HEK293 (cell line): Measurements from ENCODE around the gene PARK7.
A peak's percentile ranks its signal among the peaks of the same experiment; 100 is the strongest.

Experiments used
- CTCF ChIA-PET: fragments of 350-600 bp; formaldehyde crosslinking; extraction: SDS; loops from one replicate; lab custom pipeline; 2021; ENCODE audit warnings: antibody characterized with exemption; lab: Yijun Ruan, JAX
- POLR2A ChIA-PET: fragments of 300-600 bp; formaldehyde crosslinking; extraction: SDS; loops from one replicate; lab custom pipeline; 2020; ENCODE audit warnings: antibody characterized with exemption, inconsistent platforms; lab: Yijun Ruan, JAX
- H3K27ac ChIP-seq: fragments of 200-500 bp; sonication (Bioruptor generic); 2 replicates; pipeline ENCODE4 v1.5.1; 2014; ENCODE audit warnings: low read depth, low read length, control low read depth, inconsistent platforms; ENCODE audit errors: extremely low read depth
- H3K36me3 ChIP-seq, 2 experiments: fragments of 200-500 bp in 1 of 2; sonication (Bioruptor generic) in 1 of 2; 1 replicate in 1 of 2; 2 replicates in 1 of 2; pipeline ENCODE4 v1.5.1; 2014 to 2017; ENCODE audit warnings: inconsistent platforms in 2 of 2, low read length in 2 of 2; ENCODE audit not compliant: control insufficient read depth in 2 of 2, insufficient read depth in 1 of 2
- H3K4me1 ChIP-seq: fragments of 200-500 bp; sonication (Bioruptor generic); 2 replicates; pipeline ENCODE4 v1.5.1; 2014; ENCODE audit warnings: mild to moderate bottlenecking, low read length, inconsistent platforms; ENCODE audit not compliant: control insufficient read depth, insufficient read depth
- H3K4me3 ChIP-seq: 2 replicates; pipeline ENCODE4 v1.5.1; 2011; ENCODE audit warnings: low read depth, mild to moderate bottlenecking, control low read depth, low read length, moderate library complexity
- H3K9me3 ChIP-seq: fragments of 200-500 bp; sonication (Bioruptor generic); 2 replicates; pipeline ENCODE4 v1.5.1; 2014; ENCODE audit warnings: low read depth, low read length, inconsistent platforms; ENCODE audit not compliant: control insufficient read depth, insufficient read depth
- KLF17 ChIP-seq: fragments of 450-650 bp; formaldehyde crosslinking; IDR thresholded peaks from 2 replicates; pipeline ENCODE4 v1.5.1; 2016; ENCODE audit warnings: missing biosample characterization, missing genetic modification characterization
- OVOL3 ChIP-seq: fragments of 450-650 bp; formaldehyde crosslinking; IDR thresholded peaks from 2 replicates; pipeline ENCODE4 v1.5.1; 2016; ENCODE audit warnings: missing biosample characterization, missing genetic modification characterization
- SCRT2 ChIP-seq: fragments of 450-650 bp; formaldehyde crosslinking; IDR thresholded peaks from 2 replicates; pipeline ENCODE4 v1.5.1; 2016; ENCODE audit warnings: missing biosample characterization, missing genetic modification characterization
- ZBTB11 ChIP-seq: fragments of 450-650 bp; formaldehyde crosslinking; conservative IDR thresholded peaks from 2 replicates; pipeline ENCODE4 v1.5.1; 2016; ENCODE audit warnings: low read depth, missing biosample characterization, missing genetic modification characterization
- ZBTB17 ChIP-seq: fragments of 450-650 bp; formaldehyde crosslinking; IDR thresholded peaks from 2 replicates; pipeline ENCODE4 v1.5.1; 2016; ENCODE audit warnings: missing biosample characterization, missing genetic modification characterization
- ZFHX2 ChIP-seq: fragments of 450-650 bp; formaldehyde crosslinking; conservative IDR thresholded peaks from 2 replicates; pipeline ENCODE4 v1.5.1; 2016; ENCODE audit warnings: missing biosample characterization, missing genetic modification characterization
- ZNF19 ChIP-seq: fragments of 450-650 bp; formaldehyde crosslinking; IDR thresholded peaks from 2 replicates; pipeline ENCODE4; 2016; ENCODE audit warnings: missing biosample characterization, missing genetic modification characterization, low read depth
- ZNF2 ChIP-seq: fragments of 450-650 bp; formaldehyde crosslinking; IDR thresholded peaks from 2 replicates; pipeline ENCODE4 v1.5.1; 2016; ENCODE audit warnings: missing biosample characterization, missing genetic modification characterization
- ZNF24 ChIP-seq: fragments of 450-650 bp; formaldehyde crosslinking; IDR thresholded peaks from 2 replicates; pipeline ENCODE4 v1.5.1; 2016; ENCODE audit warnings: missing biosample characterization, missing genetic modification characterization
- ZNF324 ChIP-seq: fragments of 450-650 bp; formaldehyde crosslinking; IDR thresholded peaks from 2 replicates; pipeline ENCODE4 v1.5.1; 2016; ENCODE audit warnings: missing biosample characterization, missing genetic modification characterization
- ZNF350 ChIP-seq: fragments of 450-650 bp; formaldehyde crosslinking; IDR thresholded peaks from 2 replicates; pipeline ENCODE4 v1.5.0; 2017; ENCODE audit warnings: missing biosample characterization, mild to moderate bottlenecking, missing genetic modification characterization
- ZNF514 ChIP-seq: fragments of 450-650 bp; formaldehyde crosslinking; IDR thresholded peaks from 2 replicates; pipeline ENCODE4 v1.5.1; 2016; ENCODE audit warnings: missing biosample characterization, missing genetic modification characterization
- ZNF549 ChIP-seq: fragments of 450-650 bp; IDR thresholded peaks from 2 replicates; pipeline ENCODE4 v1.5.1; 2018; ENCODE audit warnings: missing biosample characterization, missing genetic modification characterization, mild to moderate bottlenecking, inconsistent platforms, moderate library complexity
- ZNF629 ChIP-seq: fragments of 450-650 bp; formaldehyde crosslinking; IDR thresholded peaks from 2 replicates; pipeline ENCODE4 v1.5.1; 2017; ENCODE audit warnings: missing biosample characterization, missing genetic modification characterization
- ZNF660 ChIP-seq: fragments of 450-650 bp; IDR thresholded peaks from 2 replicates; pipeline ENCODE4 v1.5.1; 2018; ENCODE audit warnings: missing biosample characterization, mild to moderate bottlenecking, missing genetic modification characterization
- ZSCAN30 ChIP-seq: fragments of 450-650 bp; IDR thresholded peaks from 2 replicates; pipeline ENCODE4 v1.5.1; 2018; ENCODE audit warnings: missing biosample characterization, mild to moderate bottlenecking, missing genetic modification characterization, moderate library complexity
- ZSCAN4 ChIP-seq: fragments of 450-650 bp; formaldehyde crosslinking; IDR thresholded peaks from 2 replicates; pipeline ENCODE4 v1.5.1; 2017; ENCODE audit warnings: missing biosample characterization, missing genetic modification characterization
- TF ChIP-seq, protein P1 (sequence below): fragments of 450-650 bp; formaldehyde crosslinking; IDR thresholded peaks from 2 replicates; pipeline ENCODE4 v1.5.1; 2016; ENCODE audit warnings: missing biosample characterization, missing genetic modification characterization
- TF ChIP-seq, protein P2 (sequence below): fragments of 450-650 bp; formaldehyde crosslinking; IDR thresholded peaks from 2 replicates; pipeline ENCODE4 v1.5.1; 2016; ENCODE audit warnings: missing biosample characterization, missing genetic modification characterization, borderline replicate concordance
- TF ChIP-seq, protein P3 (sequence below): fragments of 450-650 bp; formaldehyde crosslinking; IDR thresholded peaks from 2 replicates; pipeline ENCODE4 v1.5.1; 2016; ENCODE audit warnings: missing biosample characterization, missing genetic modification characterization
- TF ChIP-seq, protein P4 (sequence below): fragments of 450-650 bp; formaldehyde crosslinking; IDR thresholded peaks from 2 replicates; pipeline ENCODE4 v1.5.1; 2016; ENCODE audit warnings: missing biosample characterization, missing genetic modification characterization, low read depth

Gene PARK7

GRCh38 chr1:7961216-7962013, at the start of gene PARK7:
TSS of gene PARK7 (plus strand) at chr1:7961711. CDS start at chr1:7962786, 1,075 bp downstream.
- H3K9me3 ChIP-seq, result no peaks in the 10 kb centered on the region
- H3K36me3 ChIP-seq, result peaks cover 30 to 37% of the 10 kb centered on the region in 2 experiments
- no peaks in the 10 kb centered on the region for H3K4me1 ChIP-seq
- ChIA-PET POLR2A (interaction anchor here (0.5 to 1.6 kb wide), 15 partner anchors 10 to 419 kb away, joined by 3 to 7 read pairs (median 4); partner anchors contain the start of gene TNFRSF9), CTCF (interaction anchor here (0.7 to 1.3 kb wide), 2 partner anchors 12 to 53 kb away, joined by 3 to 4 read pairs; no protein-coding TSS in a partner anchor)
- peak within 1 kb of the TSS; percentile 88 for H3K4me3 ChIP-seq
- H3K27ac ChIP-seq, result peak within 1 kb of the TSS; percentile 74
- TF ChIP-seq ZSCAN30 (peak; percentile 15; the same call in 1 of the 2 replicates), ZBTB11 (tag by site-specific recombination) (peak; percentile 82), ZSCAN4 (tag by site-specific recombination) (0 out of 2 replicates have a peak, but pooled peaks have one; percentile 17), SCRT2 (tag by site-specific recombination) (peak; percentile 25; the same call in 1 of the 2 replicates), ZNF24 (tag by site-specific recombination) (peak; percentile 76), ZNF514 (no peak), OVOL3 (peak; percentile 71), ZNF549 (tag by site-specific recombination) (no peak), ZNF19 (tag by site-specific recombination) (no peak), ZBTB17 (tag by site-specific recombination) (peak; percentile 61), ZFHX2 (peak; percentile 90), ZNF324 (tag by site-specific recombination) (peak; percentile 73), KLF17 (peak; percentile 91), ZNF660 (tag by site-specific recombination) (peak; percentile 83), ZNF629 (tag by site-specific recombination) (peak; percentile 89), ZNF350 (no peak), ZNF2 (tag by site-specific recombination) (peak; percentile 88)
- TF ChIP-seq, protein P1, sequence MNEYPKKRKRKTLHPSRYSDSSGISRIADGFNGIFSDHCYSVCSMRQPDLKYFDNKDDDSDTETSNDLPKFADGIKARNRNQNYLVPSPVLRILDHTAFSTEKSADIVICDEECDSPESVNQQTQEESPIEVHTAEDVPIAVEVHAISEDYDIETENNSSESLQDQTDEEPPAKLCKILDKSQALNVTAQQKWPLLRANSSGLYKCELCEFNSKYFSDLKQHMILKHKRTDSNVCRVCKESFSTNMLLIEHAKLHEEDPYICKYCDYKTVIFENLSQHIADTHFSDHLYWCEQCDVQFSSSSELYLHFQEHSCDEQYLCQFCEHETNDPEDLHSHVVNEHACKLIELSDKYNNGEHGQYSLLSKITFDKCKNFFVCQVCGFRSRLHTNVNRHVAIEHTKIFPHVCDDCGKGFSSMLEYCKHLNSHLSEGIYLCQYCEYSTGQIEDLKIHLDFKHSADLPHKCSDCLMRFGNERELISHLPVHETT (tag by site-specific recombination), result peak; percentile 83
- TF ChIP-seq, protein P2, sequence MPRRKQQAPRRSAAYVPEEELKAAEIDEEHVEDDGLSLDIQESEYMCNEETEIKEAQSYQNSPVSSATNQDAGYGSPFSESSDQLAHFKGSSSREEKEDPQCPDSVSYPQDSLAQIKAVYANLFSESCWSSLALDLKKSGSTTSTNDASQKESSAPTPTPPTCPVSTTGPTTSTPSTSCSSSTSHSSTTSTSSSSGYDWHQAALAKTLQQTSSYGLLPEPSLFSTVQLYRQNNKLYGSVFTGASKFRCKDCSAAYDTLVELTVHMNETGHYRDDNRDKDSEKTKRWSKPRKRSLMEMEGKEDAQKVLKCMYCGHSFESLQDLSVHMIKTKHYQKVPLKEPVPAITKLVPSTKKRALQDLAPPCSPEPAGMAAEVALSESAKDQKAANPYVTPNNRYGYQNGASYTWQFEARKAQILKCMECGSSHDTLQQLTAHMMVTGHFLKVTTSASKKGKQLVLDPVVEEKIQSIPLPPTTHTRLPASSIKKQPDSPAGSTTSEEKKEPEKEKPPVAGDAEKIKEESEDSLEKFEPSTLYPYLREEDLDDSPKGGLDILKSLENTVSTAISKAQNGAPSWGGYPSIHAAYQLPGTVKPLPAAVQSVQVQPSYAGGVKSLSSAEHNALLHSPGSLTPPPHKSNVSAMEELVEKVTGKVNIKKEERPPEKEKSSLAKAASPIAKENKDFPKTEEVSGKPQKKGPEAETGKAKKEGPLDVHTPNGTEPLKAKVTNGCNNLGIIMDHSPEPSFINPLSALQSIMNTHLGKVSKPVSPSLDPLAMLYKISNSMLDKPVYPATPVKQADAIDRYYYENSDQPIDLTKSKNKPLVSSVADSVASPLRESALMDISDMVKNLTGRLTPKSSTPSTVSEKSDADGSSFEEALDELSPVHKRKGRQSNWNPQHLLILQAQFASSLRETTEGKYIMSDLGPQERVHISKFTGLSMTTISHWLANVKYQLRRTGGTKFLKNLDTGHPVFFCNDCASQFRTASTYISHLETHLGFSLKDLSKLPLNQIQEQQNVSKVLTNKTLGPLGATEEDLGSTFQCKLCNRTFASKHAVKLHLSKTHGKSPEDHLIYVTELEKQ (tag by site-specific recombination), result peak; percentile 13; the same call in 1 of the 2 replicates
- TF ChIP-seq, protein P3, sequence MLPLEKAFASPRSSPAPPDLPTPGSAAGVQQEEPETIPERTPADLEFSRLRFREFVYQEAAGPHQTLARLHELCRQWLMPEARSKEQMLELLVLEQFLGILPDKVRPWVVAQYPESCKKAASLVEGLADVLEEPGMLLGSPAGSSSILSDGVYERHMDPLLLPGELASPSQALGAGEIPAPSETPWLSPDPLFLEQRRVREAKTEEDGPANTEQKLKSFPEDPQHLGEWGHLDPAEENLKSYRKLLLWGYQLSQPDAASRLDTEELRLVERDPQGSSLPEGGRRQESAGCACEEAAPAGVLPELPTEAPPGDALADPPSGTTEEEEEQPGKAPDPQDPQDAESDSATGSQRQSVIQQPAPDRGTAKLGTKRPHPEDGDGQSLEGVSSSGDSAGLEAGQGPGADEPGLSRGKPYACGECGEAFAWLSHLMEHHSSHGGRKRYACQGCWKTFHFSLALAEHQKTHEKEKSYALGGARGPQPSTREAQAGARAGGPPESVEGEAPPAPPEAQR (tag by site-specific recombination), result peak; percentile 45; the same call in 1 of the 2 replicates
- TF ChIP-seq, protein P4, sequence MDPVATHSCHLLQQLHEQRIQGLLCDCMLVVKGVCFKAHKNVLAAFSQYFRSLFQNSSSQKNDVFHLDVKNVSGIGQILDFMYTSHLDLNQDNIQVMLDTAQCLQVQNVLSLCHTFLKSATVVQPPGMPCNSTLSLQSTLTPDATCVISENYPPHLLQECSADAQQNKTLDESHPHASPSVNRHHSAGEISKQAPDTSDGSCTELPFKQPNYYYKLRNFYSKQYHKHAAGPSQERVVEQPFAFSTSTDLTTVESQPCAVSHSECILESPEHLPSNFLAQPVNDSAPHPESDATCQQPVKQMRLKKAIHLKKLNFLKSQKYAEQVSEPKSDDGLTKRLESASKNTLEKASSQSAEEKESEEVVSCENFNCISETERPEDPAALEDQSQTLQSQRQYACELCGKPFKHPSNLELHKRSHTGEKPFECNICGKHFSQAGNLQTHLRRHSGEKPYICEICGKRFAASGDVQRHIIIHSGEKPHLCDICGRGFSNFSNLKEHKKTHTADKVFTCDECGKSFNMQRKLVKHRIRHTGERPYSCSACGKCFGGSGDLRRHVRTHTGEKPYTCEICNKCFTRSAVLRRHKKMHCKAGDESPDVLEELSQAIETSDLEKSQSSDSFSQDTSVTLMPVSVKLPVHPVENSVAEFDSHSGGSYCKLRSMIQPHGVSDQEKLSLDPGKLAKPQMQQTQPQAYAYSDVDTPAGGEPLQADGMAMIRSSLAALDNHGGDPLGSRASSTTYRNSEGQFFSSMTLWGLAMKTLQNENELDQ (tag by site-specific recombination), result no peak
